Skeletal muscle tissue (tissue), 4 donors: ENCODE results near the gene ANXA10. TPM values are rescaled to one million over a fixed set of nuclear protein-coding genes. Genes with fewer than 3 reads are reported as not detected.
"Not testable (repeated sequence)": the region's sequence is repeated elsewhere in the genome, so short reads cannot be mapped to it uniquely, and the experiment has no call there.

Experiments
- H3K27ac ChIP-seq: one replicate; pipeline ENCODE4 v1.7.0; 2013; ENCODE audit warnings: mild to moderate bottlenecking, low read depth, low read length, inconsistent platforms
- H3K27me3 ChIP-seq, 3 donors: one replicate each; pipeline ENCODE4 v1.7.0; 2013; ENCODE audit warnings: low read length in 3 of 3; ENCODE audit not compliant: control insufficient read depth in 3 of 3, insufficient read depth in 3 of 3
- H3K36me3 ChIP-seq, 3 donors: one replicate each; pipeline ENCODE4 v1.7.0; 2013; ENCODE audit warnings: low read length in 3 of 3; ENCODE audit not compliant: control insufficient read depth in 3 of 3, insufficient read depth in 3 of 3
- H3K4me1 ChIP-seq, 3 donors: one replicate each; pipeline ENCODE4 v1.7.0; 2013; ENCODE audit warnings: low read length in 3 of 3, mild to moderate bottlenecking in 3 of 3; ENCODE audit not compliant: control insufficient read depth in 3 of 3, insufficient read depth in 3 of 3
- H3K4me3 ChIP-seq, 3 donors: one replicate each; pipeline ENCODE4 v1.7.0; 2013; ENCODE audit warnings: low read length in 3 of 3
- H3K9ac ChIP-seq, 3 donors: one replicate each; pipeline ENCODE4 v1.7.0; 2013; ENCODE audit warnings: low read length in 3 of 3, mild to moderate bottlenecking in 3 of 3, moderate library complexity in 2 of 3, low read depth in 1 of 3
- H3K9me3 ChIP-seq, 3 donors: one replicate each; pipeline ENCODE4 v1.7.0; 2013; ENCODE audit warnings: low read length in 3 of 3; ENCODE audit not compliant: control insufficient read depth in 3 of 3
- total RNA-seq: library from RNA; depleted of rRNA; stranded (reverse); fragments of >200 nt; gene quantifications from one replicate; pipeline ENCODE4 v1.2.3, GENCODE V29; 2014
- donor health status: Osteomylitis.

The ANXA10 gene
- total RNA-seq, 1 donor from 2014 or later = not detected

DNA sequence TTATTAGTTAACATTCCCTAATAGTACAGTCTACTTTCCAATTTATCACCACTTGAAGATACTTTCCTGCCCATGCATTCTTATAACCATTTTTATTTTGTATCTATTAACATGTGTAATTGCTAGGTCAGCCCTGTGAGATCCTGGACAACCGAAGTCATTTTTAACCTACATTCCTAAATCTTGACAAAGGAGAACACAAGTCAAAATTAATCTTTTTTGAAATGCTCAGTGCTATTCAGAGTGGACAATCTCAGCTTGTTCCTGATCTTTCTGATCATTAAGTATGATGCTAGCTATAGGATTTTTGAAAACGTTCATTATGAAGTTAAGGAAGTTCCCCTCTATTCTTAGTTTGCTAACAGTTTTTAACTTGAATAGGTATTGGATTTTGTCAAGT lies 37.5 kb downstream of the ANXA10 start:
- Histone ChIP-seq H3K36me3 (no peaks in the 10 kb centered on the region), H3K9me3 (no peaks in the 10 kb centered on the region), H3K27ac (no peak overlapping the region), H3K27me3 (no peaks in the 10 kb centered on the region), H3K4me1 (peaks cover 0 to 4% (median 0%) of the 10 kb centered on the region in 3 donors), H3K9ac (no peak overlapping the region), H3K4me3 (no peak overlapping the region)

DNA sequence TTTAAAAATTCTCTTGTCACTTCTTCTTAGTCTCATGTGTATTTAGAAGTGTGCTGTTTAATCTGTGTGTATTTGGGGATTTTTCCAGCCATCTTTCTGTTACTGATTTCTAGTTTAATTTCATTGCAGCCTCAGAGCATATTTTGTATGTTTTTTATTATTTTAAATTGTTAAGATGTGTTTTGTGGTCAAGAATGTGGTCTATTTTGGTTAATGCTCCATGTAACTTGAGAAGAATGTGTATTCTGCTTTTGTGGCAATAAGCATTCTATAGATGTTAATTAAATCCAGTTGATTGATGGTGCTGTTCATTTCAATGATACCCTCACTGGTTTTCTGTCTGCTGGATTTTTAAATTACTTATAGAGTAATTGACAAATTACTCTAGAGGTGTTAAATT lies 38.9 kb downstream of the ANXA10 start:
- no peak overlapping the region for H3K27ac ChIP-seq
- H3K9me3 ChIP-seq = no peaks in the 10 kb centered on the region

DNA sequence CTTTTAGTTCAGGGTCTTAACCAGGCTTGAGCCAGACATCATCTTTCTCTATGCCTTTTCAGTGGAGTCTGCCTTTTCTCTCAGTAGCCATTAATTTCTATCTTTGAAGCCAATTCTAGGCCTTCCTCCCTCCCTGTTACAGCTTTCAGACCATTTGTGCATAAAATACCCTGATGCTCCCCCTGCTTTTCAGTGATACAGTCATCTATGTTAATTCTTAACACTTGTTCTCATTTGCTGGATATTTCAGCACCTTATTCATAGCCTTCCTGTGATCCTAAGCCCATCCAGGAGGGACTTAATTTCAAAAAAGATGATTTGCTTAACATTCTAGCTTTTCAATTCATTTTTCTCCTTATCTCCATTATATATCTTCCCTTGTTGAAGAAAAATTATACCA lies 42.3 kb downstream of the ANXA10 start:
- Histone ChIP-seq H3K27me3 (no peaks in the 10 kb centered on the region), H3K9me3 (no peaks in the 10 kb centered on the region), H3K4me1 (no peaks in the 10 kb centered on the region), H3K36me3 (no peaks in the 10 kb centered on the region), H3K4me3 (no peak overlapping the region), H3K27ac (no peak overlapping the region), H3K9ac (no peak overlapping the region)

More for the DNA sequence above, 38.9 kb downstream of the ANXA10 start:
- Histone ChIP-seq H3K9ac (no peak overlapping the region), H3K4me3 (no peak overlapping the region), H3K4me1 (peaks cover 0 to 4% (median 0%) of the 10 kb centered on the region in 3 donors), H3K36me3 (no peaks in the 10 kb centered on the region), H3K27me3 (no peaks in the 10 kb centered on the region)

DNA sequence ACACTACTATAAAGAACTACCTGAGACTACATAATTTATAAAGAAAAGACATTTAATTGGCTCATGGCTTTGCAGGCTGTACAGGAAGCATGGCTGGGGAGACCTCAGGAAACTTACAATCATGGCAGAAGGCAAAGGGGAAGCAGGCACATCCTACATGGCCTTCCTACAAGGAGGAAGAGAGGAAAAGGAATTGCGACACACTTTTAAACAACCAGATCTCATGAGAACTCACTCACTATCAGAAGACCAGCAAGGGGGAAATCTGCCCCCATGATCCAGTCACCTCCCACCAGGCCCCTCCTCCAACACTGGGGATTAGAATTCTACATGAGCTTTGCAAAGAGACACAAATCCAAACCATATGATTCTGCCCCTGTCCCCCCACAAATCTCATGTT lies 43.5 kb downstream of the ANXA10 start:
- H3K27me3 ChIP-seq, H3K36me3 ChIP-seq, H3K9ac ChIP-seq, H3K9me3 ChIP-seq, H3K4me3 ChIP-seq, H3K4me1 ChIP-seq, H3K27ac ChIP-seq: not testable (repeated sequence)

DNA sequence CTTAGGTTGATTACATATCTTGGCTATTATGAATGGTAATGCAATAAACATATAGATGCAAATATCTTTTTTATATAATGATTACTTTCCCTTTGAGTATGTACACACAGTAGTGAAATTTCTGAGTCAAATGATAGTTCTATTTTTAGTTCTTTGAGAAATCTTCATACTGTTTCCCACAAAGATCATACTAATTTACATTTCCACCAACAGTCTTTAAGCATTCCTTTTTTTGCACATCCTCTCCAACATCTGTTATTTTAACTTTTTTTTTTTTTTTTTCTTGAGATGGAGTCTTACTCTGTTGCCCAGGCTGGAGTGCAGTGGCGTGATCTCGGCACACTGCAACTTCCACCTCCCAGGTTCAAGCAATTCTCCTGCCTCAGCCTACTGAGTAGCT lies 45.4 kb downstream of the ANXA10 start:
- H3K9me3 ChIP-seq, H3K27ac ChIP-seq, H3K27me3 ChIP-seq, H3K9ac ChIP-seq, H3K4me1 ChIP-seq, H3K36me3 ChIP-seq, H3K4me3 ChIP-seq: not testable (repeated sequence)

DNA sequence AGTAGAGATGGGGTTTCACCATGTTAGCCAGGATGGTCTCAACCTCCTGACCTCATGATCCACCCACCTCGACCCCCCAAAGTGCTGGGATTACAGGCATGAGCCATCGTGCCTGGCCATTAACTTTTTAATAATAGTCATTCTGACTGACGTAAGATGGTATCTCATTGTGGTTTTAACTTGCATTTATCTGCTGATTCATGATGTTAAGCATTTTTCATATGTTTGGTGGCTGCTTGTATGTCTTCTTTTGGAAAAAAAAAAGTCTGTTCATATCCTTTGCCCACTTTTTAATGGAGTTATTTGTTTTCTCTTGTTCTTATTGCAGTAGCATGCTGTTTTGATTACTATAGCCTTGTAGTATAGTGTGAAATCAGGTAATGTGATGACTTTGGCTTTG lies 45.8 kb downstream of the ANXA10 start:
- Histone ChIP-seq H3K9ac (no peak overlapping the region), H3K4me1 (no peaks in the 10 kb centered on the region), H3K36me3 (no peaks in the 10 kb centered on the region), H3K4me3 (no peak overlapping the region), H3K27me3 (no peaks in the 10 kb centered on the region), H3K27ac (no peak overlapping the region), H3K9me3 (no peaks in the 10 kb centered on the region)

DNA sequence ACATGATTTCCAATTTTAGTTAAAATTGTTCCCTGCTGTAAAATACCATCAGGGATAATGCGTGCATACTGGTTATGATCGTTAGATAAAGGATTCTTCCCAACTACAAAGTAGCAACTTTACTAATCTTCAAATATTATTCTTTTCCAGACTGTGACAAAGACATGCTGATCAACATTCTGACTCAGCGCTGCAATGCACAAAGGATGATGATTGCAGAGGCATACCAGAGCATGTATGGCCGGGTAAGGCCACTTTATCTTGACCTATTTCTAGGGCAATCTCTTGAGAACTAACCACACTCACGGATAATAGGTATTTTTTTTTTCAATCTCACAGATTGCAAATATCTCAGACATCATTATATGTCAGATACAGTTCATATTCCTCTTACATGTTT lies 47.0 kb downstream of the ANXA10 start:
- Histone ChIP-seq H3K9me3 (no peaks in the 10 kb centered on the region), H3K9ac (no peak overlapping the region), H3K27me3 (no peaks in the 10 kb centered on the region), H3K4me3 (no peak overlapping the region), H3K36me3 (no peaks in the 10 kb centered on the region), H3K4me1 (no peaks in the 10 kb centered on the region), H3K27ac (no peak overlapping the region)

DNA sequence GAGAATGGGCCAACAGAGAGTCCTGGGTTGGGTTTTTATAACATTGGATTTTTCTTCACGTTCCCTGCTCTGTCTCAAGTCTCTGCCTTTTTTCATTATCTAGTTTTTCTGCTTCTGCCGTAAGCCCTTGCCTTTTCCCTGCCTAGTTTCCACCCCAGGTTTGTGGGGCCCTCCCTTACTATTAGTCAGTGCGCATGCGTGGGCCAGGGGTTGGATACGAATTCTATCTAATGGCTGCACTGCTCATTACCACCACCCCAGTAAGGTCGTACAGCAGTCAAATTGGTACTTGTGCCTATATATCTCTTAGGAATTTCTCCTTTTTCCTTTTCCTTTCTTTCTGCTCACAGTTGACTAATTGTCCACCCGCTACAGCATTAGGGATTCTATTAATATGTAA lies 49.4 kb downstream of the ANXA10 start:
- H3K4me1 ChIP-seq = no peaks in the 10 kb centered on the region
- H3K27me3 ChIP-seq = no peaks in the 10 kb centered on the region
- H3K4me3 ChIP-seq = no peak overlapping the region
- no peaks in the 10 kb centered on the region for H3K9me3 ChIP-seq
- no peaks in the 10 kb centered on the region for H3K36me3 ChIP-seq
- no peak overlapping the region for H3K9ac ChIP-seq
- H3K27ac ChIP-seq = no peak overlapping the region

DNA sequence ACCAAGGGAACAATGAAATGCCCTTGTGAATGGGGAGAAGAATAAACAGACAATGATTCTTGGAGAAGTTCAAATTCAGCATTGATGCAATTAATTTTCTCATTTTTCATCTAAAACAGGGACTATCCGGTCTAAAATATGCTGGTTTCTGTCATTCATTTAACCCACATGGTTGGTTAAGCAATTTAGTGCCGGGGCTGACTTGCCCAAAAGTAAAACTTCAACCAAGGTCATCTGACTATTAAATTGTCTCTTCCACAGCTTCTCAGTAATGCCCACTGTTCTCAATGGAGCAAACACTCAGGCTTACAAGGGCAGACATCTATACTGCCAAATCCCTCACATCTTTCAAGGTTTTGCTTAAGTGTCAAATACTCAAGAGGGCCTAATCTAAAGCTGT lies 51.3 kb downstream of the ANXA10 start:
- Histone ChIP-seq H3K36me3 (no peaks in the 10 kb centered on the region), H3K4me1 (no peaks in the 10 kb centered on the region), H3K4me3 (no peak overlapping the region), H3K9me3 (no peaks in the 10 kb centered on the region), H3K9ac (no peak overlapping the region), H3K27me3 (no peaks in the 10 kb centered on the region), H3K27ac (no peak overlapping the region)

DNA sequence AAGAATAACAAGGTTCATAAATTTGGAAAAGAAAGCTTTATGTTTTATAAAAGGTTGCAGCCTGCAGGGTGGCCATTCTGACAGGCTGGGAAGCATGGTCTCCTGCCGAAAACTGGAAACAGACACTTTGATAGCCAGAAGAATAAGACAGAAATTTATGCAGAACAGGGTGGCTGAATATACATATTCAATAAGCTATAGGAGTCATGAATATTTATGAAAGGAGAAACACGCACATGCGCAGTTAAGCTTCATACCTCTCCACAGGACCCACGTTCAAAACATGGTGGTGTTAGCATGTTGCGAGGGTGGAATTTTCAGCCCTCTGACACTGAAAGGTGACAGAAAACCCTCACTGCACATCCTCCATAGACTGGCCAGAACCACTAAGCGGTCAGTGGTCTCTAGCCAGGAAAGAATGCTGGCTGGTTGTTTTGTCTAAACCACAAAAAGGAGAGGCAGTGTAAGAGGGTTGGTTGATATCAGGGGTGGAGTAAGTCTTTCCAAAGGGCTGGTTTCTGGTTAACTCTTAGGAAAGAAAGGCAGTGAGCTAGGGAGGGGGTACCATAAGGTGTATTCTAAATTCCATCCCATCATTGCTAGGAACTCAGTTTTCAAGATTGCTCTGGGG lies 58.2 kb downstream of the ANXA10 start:
- no peak overlapping the region for H3K4me3 ChIP-seq
- H3K27me3 ChIP-seq = no peaks in the 10 kb centered on the region
- no peaks in the 10 kb centered on the region for H3K9me3 ChIP-seq
- no peaks in the 10 kb centered on the region for H3K4me1 ChIP-seq
- H3K9ac ChIP-seq = no peak overlapping the region
- H3K36me3 ChIP-seq = no peaks in the 10 kb centered on the region
- no peak overlapping the region for H3K27ac ChIP-seq

DNA sequence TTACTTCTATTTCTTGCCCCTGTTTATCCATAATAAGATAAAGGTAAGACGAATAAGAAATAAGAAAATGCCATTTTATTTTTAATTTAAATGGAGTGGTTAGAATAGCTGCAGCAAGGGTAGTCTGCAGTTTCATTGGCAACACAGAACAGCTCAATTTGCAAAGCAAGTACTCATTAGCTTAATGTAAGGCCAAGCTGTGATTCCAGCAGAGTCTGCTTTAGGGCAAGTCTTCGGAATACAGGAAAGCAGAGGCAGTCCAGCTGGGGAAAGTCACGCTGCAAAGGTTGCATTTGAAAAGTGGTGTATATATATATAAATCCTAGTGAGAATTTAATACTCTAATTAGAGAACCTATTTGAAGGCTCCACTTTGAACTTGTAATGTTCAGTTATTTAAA lies 59.0 kb downstream of the ANXA10 start:
- H3K9ac ChIP-seq = no peak overlapping the region
- H3K36me3 ChIP-seq = no peaks in the 10 kb centered on the region
- no peak overlapping the region for H3K27ac ChIP-seq
- no peak overlapping the region for H3K4me3 ChIP-seq
- H3K27me3 ChIP-seq = no peaks in the 10 kb centered on the region
- H3K9me3 ChIP-seq = no peaks in the 10 kb centered on the region
- H3K4me1 ChIP-seq = no peaks in the 10 kb centered on the region
